ENCODE measurements around the gene GTF2A2.

GTF2A2 gene

GRCh38 chr15:59622289-59622688 is 35.0 kb downstream of the GTF2A2 start:
- H3K4me3 ChIP-seq (ENCODE audit: low read depth, low read length), result no peak overlapping the region
- peak; percentile 72 for TF ChIP-seq CTCF (IDR thresholded peaks at IDR 0.05; ENCODE audit: borderline replicate concordance, insufficient read depth, low read depth, low read length)

GRCh38 chr15:59618406-59618805 is 38.9 kb downstream of the GTF2A2 start:
- H3K4me3 ChIP-seq (ENCODE audit: low read depth, low read length), result no peak overlapping the region
- TF ChIP-seq CTCF (IDR thresholded peaks at IDR 0.05; ENCODE audit: borderline replicate concordance, insufficient read depth, low read depth, low read length), result no peak

GRCh38 chr15:59616379-59616778 is 40.9 kb downstream of the GTF2A2 start:
- no peak for TF ChIP-seq CTCF (IDR thresholded peaks at IDR 0.05; ENCODE audit: borderline replicate concordance, insufficient read depth, low read depth, low read length)
- no peak overlapping the region for H3K4me3 ChIP-seq (ENCODE audit: low read depth, low read length)

GRCh38 chr15:59615661-59616060 is 41.7 kb downstream of the GTF2A2 start:
- no peak for TF ChIP-seq CTCF (IDR thresholded peaks at IDR 0.05; ENCODE audit: borderline replicate concordance, insufficient read depth, low read depth, low read length)
- no peak overlapping the region for H3K4me3 ChIP-seq (ENCODE audit: low read depth, low read length)

GRCh38 chr15:59614153-59614552 is 43.2 kb downstream of the GTF2A2 start:
- TF ChIP-seq CTCF (IDR thresholded peaks at IDR 0.05; ENCODE audit: borderline replicate concordance, insufficient read depth, low read depth, low read length), result no peak
- no peak overlapping the region for H3K4me3 ChIP-seq (ENCODE audit: low read depth, low read length)

GRCh38 chr15:59611276-59612260 is 45.7 kb downstream of the GTF2A2 start, which contains the start of gene GCNT3:
Gene GCNT3 (plus strand): TSS chr15:59611783. CDS start chr15:59618239, 6,456 bp downstream.
- no peak for TF ChIP-seq CTCF (IDR thresholded peaks at IDR 0.05; ENCODE audit: borderline replicate concordance, insufficient read depth, low read depth, low read length)
- no peak within 1 kb of the TSS for H3K4me3 ChIP-seq (ENCODE audit: low read depth, low read length)
